ENCODE data around the gene STEEP1. TPM values are rescaled to one million over a fixed set of nuclear protein-coding genes. Genes with fewer than 3 reads are reported as not detected.

The STEEP1 gene
- 22.7 and 29.2 TPM in 2 replicates for total RNA-seq (2022)
- Bru-seq, nascent RNA = percentile 60 among the genes with signal in this experiment
- percentile 63 among the genes with signal in this experiment for BruChase-seq, experiment 1, labeled RNA remaining after a 2-hour chase
- percentile 74 among the genes with signal in this experiment for BruChase-seq, experiment 2, labeled RNA remaining after a 6-hour chase
- long read RNA-seq, partial matches to known transcripts = 0 of 41 reads
- long read RNA-seq, other reads (novel, unspliced or antisense) = 38 of 41 reads

GRCh38 chrX:119565107-119565663 is at the start of gene STEEP1:
Gene STEEP1 (minus strand): TSS chrX:119565409. CDS start chrX:119565355, 54 bp downstream.
- H3K4me1 ChIP-seq = no peaks in the 10 kb centered on the region
- CTCF ChIA-PET = no interaction called here

GRCh38 chrX:119614776-119615175 is 49.6 kb upstream of the STEEP1 start:
- TF ChIP-seq CTCF (IDR thresholded peaks at IDR 0.05; ENCODE audit: insufficient read depth in 1 of 2, low read depth in 1 of 2, low read length in 1 of 2, severe bottlenecking in 1 of 2, unreplicated experiment in 1 of 2) = no peak
- H3K36me3 Mint-ChIP-seq (ENCODE audit: insufficient read depth, unreplicated experiment) = no peaks in the 10 kb centered on the region
- H3K4me1 ChIP-seq = no peaks in the 10 kb centered on the region
- H3K4me1 Mint-ChIP-seq (ENCODE audit: low read depth, unreplicated experiment) = no peaks in the 10 kb centered on the region
- H3K36me3 ChIP-seq (ENCODE audit: control insufficient read depth, insufficient read depth, low read length) = no peaks in the 10 kb centered on the region
- no TSS peak for BruUV-seq (replicated peaks)
- ChIA-PET POLR2A (no interaction called here), CTCF (no interaction called here)
- no peak overlapping the region for H3K4me3 Mint-ChIP-seq (ENCODE audit: unreplicated experiment)
- intact Hi-C loops (cut with micrococcal nuclease; ENCODE audit: unreplicated experiment) = loop anchor here (5.0 kb wide), 1 partner anchor 78 kb away; the partner anchor contains the start of gene SEPTIN6
- no peak overlapping the region for H3K4me3 ChIP-seq (ENCODE audit: low read depth, low read length)
- no peak for DNase-seq
- no peaks in the 10 kb centered on the region for H3K9me3 ChIP-seq
- no peaks in the 10 kb centered on the region for H3K27me3 Mint-ChIP-seq (ENCODE audit: insufficient read depth, unreplicated experiment)
- no peaks in the 10 kb centered on the region for H3K27me3 ChIP-seq (replicated peaks; ENCODE audit: control insufficient read depth, insufficient read depth, low read length)
- no peak overlapping the region for H3K27ac Mint-ChIP-seq (ENCODE audit: unreplicated experiment)
- H3K9me3 Mint-ChIP-seq (ENCODE audit: unreplicated experiment) = no peaks in the 10 kb centered on the region

More at GRCh38 chrX:119565107-119565663, at the start of gene STEEP1:
- Mint-ChIP-seq H3K4me1 (ENCODE audit: low read depth, unreplicated experiment) (no peaks in the 10 kb centered on the region), H3K9me3 (ENCODE audit: unreplicated experiment) (no peaks in the 10 kb centered on the region), H3K4me3 (ENCODE audit: unreplicated experiment) (peak within 1 kb of the TSS; percentile 87), H3K27me3 (ENCODE audit: insufficient read depth, unreplicated experiment) (no peaks in the 10 kb centered on the region), H3K27ac (ENCODE audit: unreplicated experiment) (peak within 1 kb of the TSS; percentile 74), H3K36me3 (ENCODE audit: insufficient read depth, unreplicated experiment) (no peaks in the 10 kb centered on the region)
- no peak for TF ChIP-seq CTCF (IDR thresholded peaks at IDR 0.05; ENCODE audit: insufficient read depth in 1 of 2, low read depth in 1 of 2, low read length in 1 of 2, severe bottlenecking in 1 of 2, unreplicated experiment in 1 of 2)
- DNase-seq = peak; percentile 86 to 92
- Histone ChIP-seq H3K27me3 (replicated peaks; ENCODE audit: control insufficient read depth, insufficient read depth, low read length) (no peaks in the 10 kb centered on the region), H3K4me3 (ENCODE audit: low read depth, low read length) (peak within 1 kb of the TSS; percentile 55), H3K9me3 (no peaks in the 10 kb centered on the region), H3K36me3 (ENCODE audit: control insufficient read depth, insufficient read depth, low read length) (no peaks in the 10 kb centered on the region)
- no TSS peak for BruUV-seq (replicated peaks)
- POLR2A ChIA-PET = interaction anchor here (1.0 kb wide), 1 partner anchor 9 kb away, joined by 7 read pairs; the partner anchor contains the start of gene UBE2A
- intact Hi-C loops (cut with micrococcal nuclease; ENCODE audit: unreplicated experiment) = loop anchor here (1.0 kb wide), 1 partner anchor 9 kb away; the partner anchor contains the start of gene UBE2A

GRCh38 chrX:119607018-119607389 is 41.8 kb upstream of the STEEP1 start:
- H3K27me3 Mint-ChIP-seq (ENCODE audit: insufficient read depth, unreplicated experiment) = no peaks in the 10 kb centered on the region
- peak overlapping the region; percentile 94 for H3K4me3 Mint-ChIP-seq (ENCODE audit: unreplicated experiment)
- Histone ChIP-seq H3K9me3 (no peaks in the 10 kb centered on the region), H3K27me3 (replicated peaks; ENCODE audit: control insufficient read depth, insufficient read depth, low read length) (no peaks in the 10 kb centered on the region), H3K36me3 (ENCODE audit: control insufficient read depth, insufficient read depth, low read length) (no peaks in the 10 kb centered on the region), H3K4me1 (no peaks in the 10 kb centered on the region), H3K4me3 (ENCODE audit: low read depth, low read length) (peak overlapping the region; percentile 95)
- DNase-seq = peak in 1 of 2 experiments; percentile 1
- peaks cover 7% of the 10 kb centered on the region for H3K36me3 Mint-ChIP-seq (ENCODE audit: insufficient read depth, unreplicated experiment)
- no peaks in the 10 kb centered on the region for H3K9me3 Mint-ChIP-seq (ENCODE audit: unreplicated experiment)
- H3K27ac Mint-ChIP-seq (ENCODE audit: unreplicated experiment) = peak overlapping the region; percentile 94
- intact Hi-C loops (cut with micrococcal nuclease; ENCODE audit: unreplicated experiment) = loop anchor here (2.0 to 10.0 kb wide), 2 partner anchors 50 to 92 kb away; no protein-coding TSS in a partner anchor
- ChIA-PET CTCF (interaction anchor here (0.7 to 0.8 kb wide), 2 partner anchors 86 to 91 kb away, joined by 4 to 7 read pairs; partner anchors contain the start of gene SEPTIN6), POLR2A (no interaction called here)
- no peak for TF ChIP-seq CTCF (IDR thresholded peaks at IDR 0.05; ENCODE audit: insufficient read depth in 1 of 2, low read depth in 1 of 2, low read length in 1 of 2, severe bottlenecking in 1 of 2, unreplicated experiment in 1 of 2)
- no TSS peak for BruUV-seq (replicated peaks)
- no peaks in the 10 kb centered on the region for H3K4me1 Mint-ChIP-seq (ENCODE audit: low read depth, unreplicated experiment)
